HepG2 (cell line): ENCODE data around the gene VCAM1.

ENCODE experiments used
- AHR ChIP-seq: IDR thresholded peaks from 2 replicates; pipeline ENCODE4 v1.6.1; 2018; ENCODE audit warnings: missing genetic modification reagents, missing compliant biosample characterization
- ARID3A ChIP-seq: IDR thresholded peaks from 2 replicates; pipeline ENCODE4 v1.6.1; 2012; ENCODE audit warnings: low read depth, low read length, improper control_type of control experiment
- CEBPB ChIP-seq: IDR thresholded peaks from 2 replicates; pipeline ENCODE4 v1.6.1; 2011; ENCODE audit warnings: low read depth, low read length, improper control_type of control experiment, borderline replicate concordance
- NONO ChIP-seq, 2 experiments: fragments of 450-650 bp in 1 of 2; sonication (generic) in 1 of 2; formaldehyde crosslinking in 1 of 2; IDR thresholded peaks in 1 of 2; conservative IDR thresholded peaks in 1 of 2; 2 replicates each; pipeline versions ENCODE4 v1.6.1 to v1.8.0; 2017 to 2022; ENCODE audit warnings: mild to moderate bottlenecking in 1 of 2, missing genetic modification reagents in 1 of 2, moderate library complexity in 1 of 2
- POLR2A ChIP-seq, 2 experiments: IDR thresholded peaks; 2 replicates each; pipeline ENCODE4 v1.6.1; 2011; ENCODE audit warnings: low read depth in 2 of 2, low read length in 2 of 2, mild to moderate bottlenecking in 1 of 2, moderate library complexity in 1 of 2; ENCODE audit not compliant: insufficient read depth in 1 of 2
- POLR2G ChIP-seq: fragments of 200-400 bp; formaldehyde crosslinking; IDR thresholded peaks from 2 replicates; pipeline ENCODE4 v1.6.1; 2018; ENCODE audit warnings: mild to moderate bottlenecking, low read depth, low read length, moderate library complexity
- ZNF274 ChIP-seq: sonication (generic); formaldehyde crosslinking; IDR thresholded peaks from 2 replicates; pipeline ENCODE4 v1.5.1; 2020; ENCODE audit warnings: mild to moderate bottlenecking, missing genetic modification reagents
- TF ChIP-seq, protein P1 (sequence below): sonication (generic); formaldehyde crosslinking; IDR thresholded peaks from 2 replicates; pipeline ENCODE4 v1.4.0; 2020; ENCODE audit warnings: missing genetic modification reagents, borderline replicate concordance
- TF ChIP-seq, protein P2 (sequence below): sonication (generic); formaldehyde crosslinking; IDR thresholded peaks from 2 replicates; pipeline ENCODE4 v1.5.0; 2020; ENCODE audit warnings: mild to moderate bottlenecking, missing genetic modification reagents, moderate library complexity

DNA sequence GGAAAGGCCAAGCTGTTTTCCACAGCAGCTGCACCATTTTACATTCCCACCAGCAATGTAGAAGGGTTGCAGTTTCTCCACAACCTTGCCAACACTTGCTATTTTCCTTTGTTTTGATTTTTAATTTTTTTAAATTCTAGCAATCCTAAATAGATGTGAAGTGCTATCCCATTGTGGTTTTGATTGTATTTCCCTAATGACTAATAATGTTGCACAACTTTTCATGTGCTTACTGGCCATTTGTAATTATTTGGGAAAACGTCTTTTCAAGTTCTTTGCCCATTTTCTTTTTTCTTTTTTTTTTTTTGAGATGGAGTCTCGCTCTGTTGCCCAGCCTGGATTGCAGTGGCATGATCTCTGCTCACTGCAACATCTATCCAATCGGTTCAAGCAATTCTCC lies 53.9 kb downstream of the VCAM1 start:
- TF ChIP-seq CEBPB = peak; percentile 8; the same call in 1 of the 2 replicates
- TF ChIP-seq ARID3A = no peak
- no peak for TF ChIP-seq AHR (CRISPR knock-in tag)
- TF ChIP-seq POLR2G = no peak
- TF ChIP-seq ZNF274 (CRISPR knock-in tag) = no peak
- no peak for TF ChIP-seq NONO (IDR thresholded peaks at IDR 0.05)
- no peak for TF ChIP-seq NONO (CRISPR knock-in tag; conservative IDR thresholded peaks at IDR 0.05)
- TF ChIP-seq POLR2A (IDR thresholded peaks at IDR 0.05; ENCODE audit: insufficient read depth in 1 of 2, low read depth in 2 of 2, low read length in 2 of 2) = no peak
- TF ChIP-seq, protein P1, sequence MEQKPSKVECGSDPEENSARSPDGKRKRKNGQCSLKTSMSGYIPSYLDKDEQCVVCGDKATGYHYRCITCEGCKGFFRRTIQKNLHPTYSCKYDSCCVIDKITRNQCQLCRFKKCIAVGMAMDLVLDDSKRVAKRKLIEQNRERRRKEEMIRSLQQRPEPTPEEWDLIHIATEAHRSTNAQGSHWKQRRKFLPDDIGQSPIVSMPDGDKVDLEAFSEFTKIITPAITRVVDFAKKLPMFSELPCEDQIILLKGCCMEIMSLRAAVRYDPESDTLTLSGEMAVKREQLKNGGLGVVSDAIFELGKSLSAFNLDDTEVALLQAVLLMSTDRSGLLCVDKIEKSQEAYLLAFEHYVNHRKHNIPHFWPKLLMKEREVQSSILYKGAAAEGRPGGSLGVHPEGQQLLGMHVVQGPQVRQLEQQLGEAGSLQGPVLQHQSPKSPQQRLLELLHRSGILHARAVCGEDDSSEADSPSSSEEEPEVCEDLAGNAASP (CRISPR knock-in tag) = no peak
- TF ChIP-seq, protein P2, sequence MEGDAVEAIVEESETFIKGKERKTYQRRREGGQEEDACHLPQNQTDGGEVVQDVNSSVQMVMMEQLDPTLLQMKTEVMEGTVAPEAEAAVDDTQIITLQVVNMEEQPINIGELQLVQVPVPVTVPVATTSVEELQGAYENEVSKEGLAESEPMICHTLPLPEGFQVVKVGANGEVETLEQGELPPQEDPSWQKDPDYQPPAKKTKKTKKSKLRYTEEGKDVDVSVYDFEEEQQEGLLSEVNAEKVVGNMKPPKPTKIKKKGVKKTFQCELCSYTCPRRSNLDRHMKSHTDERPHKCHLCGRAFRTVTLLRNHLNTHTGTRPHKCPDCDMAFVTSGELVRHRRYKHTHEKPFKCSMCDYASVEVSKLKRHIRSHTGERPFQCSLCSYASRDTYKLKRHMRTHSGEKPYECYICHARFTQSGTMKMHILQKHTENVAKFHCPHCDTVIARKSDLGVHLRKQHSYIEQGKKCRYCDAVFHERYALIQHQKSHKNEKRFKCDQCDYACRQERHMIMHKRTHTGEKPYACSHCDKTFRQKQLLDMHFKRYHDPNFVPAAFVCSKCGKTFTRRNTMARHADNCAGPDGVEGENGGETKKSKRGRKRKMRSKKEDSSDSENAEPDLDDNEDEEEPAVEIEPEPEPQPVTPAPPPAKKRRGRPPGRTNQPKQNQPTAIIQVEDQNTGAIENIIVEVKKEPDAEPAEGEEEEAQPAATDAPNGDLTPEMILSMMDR = no peak
